Muscle of arm (tissue), 12 donors: ENCODE results near the gene FAM168A. TPM values are rescaled to one million over a fixed set of nuclear protein-coding genes. Genes with fewer than 3 reads are reported as not detected.
"Not testable (repeated sequence)": the region's sequence is repeated elsewhere in the genome, so short reads cannot be mapped to it uniquely, and the experiment has no call there.

Experiments
- DNase-seq: peaks from one replicate; pipeline ENCODE4 v3.0.0-alpha.2; 2013
- polyA plus RNA-seq, 12 donors: library from polyadenylated mRNA; unstranded; fragments of 120-200 nt; gene quantifications; one replicate each; pipeline ENCODE4 v1.2.1, GENCODE V29; 2013; ENCODE audit not compliant: insufficient read length in 12 of 12

FAM168A gene
- polyA plus RNA-seq, 12 donors = 22.1 to 43.8 (median 27.8) TPM; not detected in 1

DNA sequence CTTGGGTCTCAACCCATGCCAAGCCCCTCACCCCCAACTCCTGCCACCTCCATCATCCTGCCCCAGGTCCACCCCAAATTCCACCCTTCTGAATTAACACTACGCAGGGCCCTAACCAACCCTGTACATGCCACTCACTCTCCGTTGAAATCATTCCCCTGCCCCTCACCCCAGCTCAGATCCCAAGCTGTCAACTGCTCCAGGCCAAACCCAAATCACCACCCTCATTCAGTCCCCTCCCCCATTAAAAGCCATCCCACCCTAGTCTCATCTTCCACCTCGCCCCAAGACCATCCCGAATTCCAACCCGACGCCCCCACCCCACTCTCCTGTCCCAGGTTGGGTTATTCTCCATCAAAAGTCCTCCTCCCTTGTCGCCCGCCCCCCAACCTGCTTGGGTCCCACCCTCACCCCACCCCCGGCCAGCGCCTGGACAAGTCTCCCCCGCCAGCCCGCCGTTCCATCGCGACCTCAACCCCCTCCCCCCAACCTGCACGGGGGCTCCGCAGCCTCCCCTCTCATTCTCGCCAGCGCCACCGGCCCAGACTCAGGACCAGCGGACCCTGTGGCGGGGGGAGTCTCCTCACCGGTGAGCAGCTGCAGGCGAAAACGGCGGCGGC is 466 bp downstream of the FAM168A start:
- DNase-seq = no peak

GRCh38 chr11:73596547-73596946 is 1.4 kb downstream of the FAM168A start:
- DNase-seq = no peak

- DNase-seq = no peak
These were observed 5.3 kb downstream of the FAM168A start for GRCh38 chr11:73592640-73593039.

DNA sequence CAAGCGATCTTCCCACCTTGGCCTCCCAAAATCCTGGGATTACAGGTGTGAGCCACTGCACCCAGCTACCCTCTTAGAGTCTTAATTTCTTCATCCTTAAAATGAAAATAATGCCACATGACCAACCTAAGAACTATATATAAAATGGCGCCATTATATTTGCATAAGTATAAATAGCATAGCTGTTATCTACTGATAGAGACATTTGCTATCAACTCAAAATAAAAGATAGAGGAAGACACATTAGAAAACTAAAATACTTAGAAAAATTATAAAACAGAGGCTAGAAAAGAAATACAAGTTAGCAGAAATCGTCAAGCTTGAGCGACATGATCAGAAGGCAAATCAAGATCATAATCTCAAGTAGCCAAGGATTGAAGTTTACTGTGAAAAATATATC is 6.2 kb downstream of the FAM168A start:
- no peak for DNase-seq

- no peak for DNase-seq
These were observed 6.9 kb downstream of the FAM168A start for GRCh38 chr11:73590991-73591390.

DNA sequence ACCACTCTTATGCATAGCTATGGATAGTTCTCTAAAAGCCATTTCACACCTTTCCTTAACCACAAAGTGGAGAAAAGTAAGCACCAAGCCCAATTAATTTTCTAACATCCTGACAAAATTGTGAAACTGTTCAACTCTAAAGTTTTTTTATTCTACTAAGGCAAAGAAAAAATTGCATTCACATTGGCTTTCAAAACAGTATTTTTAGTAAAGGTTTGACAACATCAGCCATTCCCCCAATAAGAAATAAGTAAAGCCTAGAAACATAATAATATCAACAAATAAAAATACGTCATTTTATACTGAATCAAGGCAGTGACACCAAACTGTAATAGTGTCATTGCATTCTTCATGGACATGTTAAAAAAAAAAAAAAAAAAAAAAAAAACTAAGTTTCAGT is 11.1 kb downstream of the FAM168A start:
- no peak for DNase-seq

DNA sequence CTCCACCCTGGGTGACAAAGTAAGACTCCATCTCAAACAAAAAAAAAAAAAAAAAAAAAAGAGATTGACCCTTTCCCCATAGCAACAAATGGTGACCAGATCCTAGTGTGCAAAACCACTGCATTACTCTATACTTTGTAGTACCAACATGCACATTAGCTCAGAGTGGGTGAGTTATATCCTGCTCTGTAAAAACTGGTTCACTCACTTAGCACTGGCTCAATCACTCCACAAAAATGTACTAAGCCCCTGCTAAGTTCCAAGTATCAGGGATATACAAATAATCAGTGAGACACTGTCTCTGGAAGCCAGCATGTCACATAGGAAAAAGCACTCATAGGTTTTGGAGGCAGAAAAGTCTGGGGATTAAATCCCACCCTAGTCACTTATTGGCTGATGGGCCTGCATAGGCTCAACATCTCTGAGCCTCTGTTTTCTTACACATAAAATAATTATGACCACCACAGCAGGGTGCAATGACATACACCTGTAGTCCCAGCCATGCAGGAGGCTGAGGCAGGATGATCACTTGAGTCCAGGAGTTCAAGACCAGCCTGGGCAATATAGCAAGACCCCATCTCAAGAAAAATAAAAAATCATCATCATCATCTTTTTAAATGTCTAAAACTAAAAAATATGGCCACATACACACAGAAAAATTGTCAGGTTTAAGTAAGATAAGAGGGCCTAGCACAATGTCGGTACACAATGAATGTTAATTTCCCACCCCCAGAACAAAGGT is 11.9 kb downstream of the FAM168A start:
- no peak for DNase-seq

GRCh38 chr11:73584831-73585230 is 13.1 kb downstream of the FAM168A start:
- no peak for DNase-seq

- DNase-seq = no peak
These were observed 15.3 kb downstream of the FAM168A start for GRCh38 chr11:73582653-73583052.

DNA sequence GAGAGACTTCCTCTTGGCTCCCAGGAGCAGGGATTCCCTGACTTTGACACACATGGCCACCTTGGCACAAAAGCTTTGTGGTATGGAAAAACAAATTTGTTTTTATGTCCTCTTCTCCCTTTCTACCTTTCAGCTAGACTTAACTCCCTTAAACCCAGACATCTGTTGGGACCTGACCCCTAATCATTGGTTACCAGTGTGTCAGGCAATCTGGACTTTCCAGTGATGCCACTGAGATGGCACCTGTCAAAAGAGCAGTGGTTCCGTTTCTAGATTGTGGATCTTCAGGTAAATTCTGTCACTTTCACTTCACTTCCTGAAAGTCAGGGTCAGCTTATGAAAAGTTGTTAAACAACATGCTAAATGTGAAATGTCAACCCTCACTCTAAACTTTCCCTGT is 17.2 kb downstream of the FAM168A start:
- DNase-seq = not testable (repeated sequence)

DNA sequence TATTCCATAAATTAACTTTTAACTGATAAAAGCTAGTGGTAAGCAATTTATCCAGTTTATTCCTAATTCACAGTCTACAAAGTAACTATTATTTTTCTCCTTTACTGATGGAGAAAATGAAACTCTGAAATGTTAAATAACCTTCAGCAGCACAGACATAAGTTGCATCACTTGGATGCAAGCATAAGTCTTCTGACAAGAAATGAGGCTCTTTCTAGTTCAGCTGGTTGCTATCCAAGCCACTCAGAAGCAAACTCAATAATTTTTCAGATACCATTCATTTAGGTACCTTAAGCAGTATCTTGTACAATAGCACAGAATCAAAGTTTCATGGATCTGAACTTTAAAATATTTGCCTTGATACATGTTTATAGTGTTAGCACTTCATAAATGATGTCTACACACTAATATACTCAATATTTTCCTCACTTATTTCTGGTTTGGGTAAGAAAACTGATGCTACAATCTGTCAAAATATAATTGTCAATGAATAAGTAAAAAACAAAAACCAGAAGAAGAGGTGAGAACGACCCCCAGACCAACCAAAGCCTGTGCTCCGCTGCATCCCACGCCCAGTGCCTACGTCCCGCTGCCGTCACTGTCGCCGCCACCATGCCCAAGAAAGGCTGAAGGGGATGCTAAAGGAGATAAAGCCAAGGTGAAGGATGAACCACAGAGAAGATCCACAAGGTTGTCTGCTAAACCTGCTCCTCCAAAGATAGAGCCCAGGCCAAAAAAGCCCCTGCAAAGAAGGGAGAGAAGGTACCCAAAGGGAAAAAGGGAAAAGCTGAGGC is 18.1 kb downstream of the FAM168A start:
- DNase-seq = no peak

GRCh38 chr11:73578592-73579185 is 19.2 kb downstream of the FAM168A start:
- no peak for DNase-seq

- DNase-seq = no peak
These were observed 20.4 kb downstream of the FAM168A start for GRCh38 chr11:73577496-73577917.

DNA sequence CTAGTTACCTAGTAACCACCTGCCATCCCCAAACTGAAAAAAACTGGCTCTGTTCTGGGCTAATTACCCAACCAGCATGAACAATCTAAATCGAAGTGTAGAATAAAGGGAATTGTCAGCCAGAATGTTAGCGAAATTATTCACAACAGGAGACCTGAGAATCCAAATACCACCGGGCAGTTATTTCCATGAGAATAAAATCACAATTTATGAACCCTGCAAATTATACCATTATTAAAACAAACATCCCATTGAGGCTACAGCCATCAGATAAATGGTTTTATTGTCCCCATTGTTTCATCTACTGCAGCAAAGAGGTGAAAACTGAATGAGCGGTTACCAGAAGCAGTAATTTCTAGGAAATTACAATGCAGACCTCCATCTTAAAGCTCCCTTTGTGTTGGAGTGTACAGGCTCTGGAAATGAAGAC is 21.7 kb downstream of the FAM168A start:
- DNase-seq = no peak

- not testable (repeated sequence) for DNase-seq
These were observed 25.9 kb downstream of the FAM168A start for GRCh38 chr11:73571982-73572381.

DNA sequence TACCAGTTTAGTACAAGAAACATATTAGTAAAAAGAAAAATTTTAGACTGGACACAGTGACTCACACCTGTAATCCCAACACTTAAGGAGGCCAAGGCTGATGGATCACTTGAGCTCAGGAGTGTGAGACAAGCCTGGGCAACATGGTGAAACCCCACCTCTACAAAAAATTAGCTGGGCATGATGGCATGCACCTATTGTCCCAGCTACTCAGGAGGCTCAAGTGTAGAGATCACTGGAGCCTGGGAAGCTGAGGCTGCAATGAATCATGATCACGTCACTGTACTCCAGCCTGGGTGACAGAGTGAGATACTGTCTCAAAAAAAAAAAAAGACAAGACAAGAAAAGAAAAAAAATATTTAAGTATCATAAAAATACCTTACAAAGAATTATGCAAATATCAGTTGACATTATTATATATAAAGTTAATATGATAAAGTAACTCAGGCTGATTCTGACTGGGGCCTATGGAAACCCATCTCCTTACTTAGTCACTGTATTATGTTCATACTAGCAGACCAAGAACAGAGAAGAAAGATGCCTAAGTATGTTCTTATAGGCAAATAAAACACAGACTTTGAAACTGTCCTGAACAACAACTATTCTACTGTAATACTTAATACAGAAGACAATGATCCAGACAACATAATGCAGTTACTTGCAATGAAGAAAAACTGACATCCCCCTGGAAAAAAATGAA is 27.3 kb downstream of the FAM168A start:
- no peak for DNase-seq

- DNase-seq = no peak
These were observed 30.7 kb downstream of the FAM168A start for GRCh38 chr11:73566977-73567755.

DNA sequence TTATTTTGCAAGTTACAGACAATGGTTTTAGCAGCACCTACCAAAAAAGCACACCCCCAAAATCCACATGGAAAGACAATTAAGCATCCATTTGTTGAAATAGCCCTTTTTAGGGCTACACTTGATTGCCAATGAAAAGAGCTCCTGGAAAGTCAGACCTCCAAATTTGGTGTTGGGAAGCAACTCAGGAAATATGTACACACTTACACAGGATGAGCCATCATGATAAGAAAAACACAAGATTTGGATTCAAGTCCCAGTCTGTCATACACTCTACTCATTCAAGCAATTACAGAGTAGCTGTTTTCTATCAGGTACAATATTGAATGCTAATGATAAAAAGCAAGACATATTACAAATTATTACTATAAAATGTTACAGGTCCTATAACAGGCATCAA is 31.5 kb downstream of the FAM168A start:
- DNase-seq = no peak

DNA sequence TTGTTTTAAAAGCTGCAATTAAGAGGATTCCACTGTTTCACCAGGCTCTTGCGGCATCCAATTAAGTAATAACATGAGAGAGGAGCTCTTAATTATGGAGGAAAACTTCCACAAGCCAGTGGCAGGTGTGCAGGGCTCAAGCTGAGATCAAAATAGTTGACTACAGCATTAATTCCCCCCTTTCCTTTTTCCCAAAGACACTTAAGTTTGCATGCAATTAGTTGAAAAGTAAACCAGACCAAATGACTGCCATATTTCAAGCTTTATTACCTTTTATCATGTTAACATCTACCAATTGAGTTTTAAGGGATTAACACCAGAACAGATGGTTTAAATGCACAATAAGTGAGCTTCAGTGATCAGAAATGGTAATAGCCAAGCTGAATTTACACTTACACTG is 32.1 kb downstream of the FAM168A start:
- no peak for DNase-seq

DNA sequence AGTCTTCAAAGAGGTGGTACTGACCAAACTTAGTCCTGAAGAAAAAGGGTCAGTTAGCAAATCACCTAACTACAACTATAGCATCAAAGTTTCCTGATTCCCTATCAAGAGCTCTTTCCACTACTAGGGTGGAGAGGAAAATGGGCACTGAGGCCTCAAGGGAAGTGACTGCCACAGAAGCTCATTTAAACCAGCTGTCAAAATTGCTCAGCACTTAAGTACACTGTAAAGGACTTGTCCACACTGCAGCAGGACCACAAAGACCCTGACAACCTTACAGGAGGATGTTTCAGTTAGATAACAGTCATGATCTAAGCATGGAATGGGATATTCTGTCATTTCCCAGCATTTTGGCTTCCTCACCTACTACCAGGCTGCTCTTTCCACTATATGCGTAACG is 33.0 kb downstream of the FAM168A start:
- DNase-seq = no peak
